ENCODE data around the gene TSPAN18. TPM values are rescaled to one million over a fixed set of nuclear protein-coding genes. Genes with fewer than 3 reads are reported as not detected.

The TSPAN18 gene
- total RNA-seq, 4 donors from 2014 or later, result 3.6 to 12.4 (median 8.2) TPM

- WGBS, 2 donors, result 82 to 85% methylated on average over 11 to 12 of the region's 15 CpGs
- Histone ChIP-seq H3K4me1 (peaks cover 17 to 30% of the 10 kb centered on the region in 2 donors), H3K27ac (peak overlapping the region; percentile 46 to 87 (median 61)), H3K36me3 (no peaks in the 10 kb centered on the region), H3K9me3 (no peaks in the 10 kb centered on the region), H3K4me3 (replicated peaks in 1 of 3) (no peak overlapping the region), H3K27me3 (no peaks in the 10 kb centered on the region)
- no peak for TF ChIP-seq POLR2A (IDR thresholded peaks at IDR 0.05)
- TF ChIP-seq, protein P1, sequence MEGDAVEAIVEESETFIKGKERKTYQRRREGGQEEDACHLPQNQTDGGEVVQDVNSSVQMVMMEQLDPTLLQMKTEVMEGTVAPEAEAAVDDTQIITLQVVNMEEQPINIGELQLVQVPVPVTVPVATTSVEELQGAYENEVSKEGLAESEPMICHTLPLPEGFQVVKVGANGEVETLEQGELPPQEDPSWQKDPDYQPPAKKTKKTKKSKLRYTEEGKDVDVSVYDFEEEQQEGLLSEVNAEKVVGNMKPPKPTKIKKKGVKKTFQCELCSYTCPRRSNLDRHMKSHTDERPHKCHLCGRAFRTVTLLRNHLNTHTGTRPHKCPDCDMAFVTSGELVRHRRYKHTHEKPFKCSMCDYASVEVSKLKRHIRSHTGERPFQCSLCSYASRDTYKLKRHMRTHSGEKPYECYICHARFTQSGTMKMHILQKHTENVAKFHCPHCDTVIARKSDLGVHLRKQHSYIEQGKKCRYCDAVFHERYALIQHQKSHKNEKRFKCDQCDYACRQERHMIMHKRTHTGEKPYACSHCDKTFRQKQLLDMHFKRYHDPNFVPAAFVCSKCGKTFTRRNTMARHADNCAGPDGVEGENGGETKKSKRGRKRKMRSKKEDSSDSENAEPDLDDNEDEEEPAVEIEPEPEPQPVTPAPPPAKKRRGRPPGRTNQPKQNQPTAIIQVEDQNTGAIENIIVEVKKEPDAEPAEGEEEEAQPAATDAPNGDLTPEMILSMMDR (IDR thresholded peaks at IDR 0.05), result no peak
- no peak for DNase-seq
- intact Hi-C loops (cut with DNase I), result no loop called here
Measured at GRCh38 chr11:44980533-44981427, 254.0 kb downstream of the TSPAN18 start.

Other genes starting within 250 kb of the TSPAN18 start
- 10 to 100 TPM; 11.8 to 24.0 (median 18.7) TPM for gene CD82, start 161.3 kb upstream of the TSPAN18 start, total RNA-seq
- gene TP53I11, start 223.9 kb downstream of the TSPAN18 start, total RNA-seq, result 10 to 100 TPM; 21.7 to 34.0 (median 30.9) TPM

All from thyroid gland (tissue), 4 donors.